PC-9 (cell line): ENCODE measurements around the gene CD38. TPM values are rescaled to one million over a fixed set of nuclear protein-coding genes. Genes with fewer than 3 reads are reported as not detected.
"Not testable (repeated sequence)": the region's sequence is repeated elsewhere in the genome, so short reads cannot be mapped to it uniquely, and the experiment has no call there.

Experiments used
- BruUV-seq: library from RNA; stranded (reverse); fragments of 400-500 nt; replicated peaks from 2 replicates; lab custom pipeline; 2021; lab: Mats Ljungman, UMichigan
- CTCF ChIA-PET: fragments of 300-600 bp; sonication (Branson Sonifier 250); formaldehyde crosslinking; loops from one replicate; lab custom pipeline; 2022; ENCODE audit warnings: antibody characterized with exemption; lab: Charles Lee
- POLR2A ChIA-PET: fragments of 300-600 bp; sonication (Branson Sonifier 250); formaldehyde crosslinking; loops from one replicate; lab custom pipeline; 2022; ENCODE audit warnings: antibody characterized with exemption; ENCODE audit not compliant: unreplicated experiment; lab: Charles Lee
- DNase-seq, 2 experiments: peaks; one replicate each; pipeline versions ENCODE4 v3.0.0 to v3.0.0-alpha.2; 2015 to 2022; ENCODE audit warnings: mixed read lengths in 1 of 2
- H2AFZ ChIP-seq: fragments of 200-600 bp; sonication (generic); 2 replicates; pipeline ENCODE4 v1.8.1; 2017; ENCODE audit warnings: antibody characterized with exemption
- H3F3A ChIP-seq: fragments of 200-600 bp; sonication (generic); 2 replicates; pipeline ENCODE4 v1.8.1; 2017; ENCODE audit warnings: antibody characterized with exemption, mild to moderate bottlenecking, low read depth; ENCODE audit not compliant: insufficient read depth
- H3K27ac ChIP-seq: fragments of 200-600 bp; sonication (generic); 2 replicates; pipeline ENCODE4 v1.6.1; 2016; ENCODE audit warnings: mixed run types
- H3K27me3 ChIP-seq: fragments of 200-600 bp; sonication (generic); 2 replicates; pipeline ENCODE4 v1.6.1; 2016; ENCODE audit warnings: low read depth, mixed run types; ENCODE audit not compliant: insufficient read depth
- H3K36me3 ChIP-seq: fragments of 200-600 bp; sonication (generic); 2 replicates; pipeline ENCODE4 v1.6.1; 2016; ENCODE audit warnings: low read depth, mixed run types
- H3K4me1 ChIP-seq: fragments of 200-600 bp; sonication (generic); replicated peaks from 2 replicates; pipeline ENCODE4 v1.6.1; 2016; ENCODE audit warnings: mixed run types; ENCODE audit not compliant: insufficient read depth
- H3K4me2 ChIP-seq: fragments of 200-600 bp; sonication (generic); 2 replicates; pipeline ENCODE4 v1.6.1; 2017; ENCODE audit warnings: mixed run types
- H3K4me3 ChIP-seq: fragments of 200-600 bp; sonication (generic); 2 replicates; pipeline ENCODE4 v1.6.1; 2016; ENCODE audit warnings: mixed run types
- H3K79me2 ChIP-seq: fragments of 200-600 bp; sonication (generic); 2 replicates; pipeline ENCODE4 v1.6.1; 2017; ENCODE audit warnings: low read depth, mixed run types
- H3K9me2 ChIP-seq: fragments of 200-600 bp; sonication (generic); 2 replicates; pipeline ENCODE4 v1.8.1; 2017; ENCODE audit warnings: mild to moderate bottlenecking; ENCODE audit not compliant: insufficient read depth
- H3K9me3 ChIP-seq: fragments of 200-600 bp; sonication (generic); 2 replicates; pipeline ENCODE4 v1.8.1; 2016; ENCODE audit warnings: low read depth; ENCODE audit not compliant: insufficient read depth
- H4K20me1 ChIP-seq: fragments of 200-600 bp; sonication (generic); 2 replicates; pipeline ENCODE4 v1.8.1; 2017; ENCODE audit not compliant: insufficient read depth
- CTCF ChIP-seq: fragments of 200-600 bp; sonication (generic); conservative IDR thresholded peaks from 2 replicates; pipeline ENCODE4 v1.6.1; 2017; ENCODE audit warnings: mixed run types, antibody characterized with exemption, mild to moderate bottlenecking, moderate library complexity
- EZH2 ChIP-seq: fragments of 200-600 bp; sonication (generic); IDR thresholded peaks from 2 replicates; pipeline ENCODE4 v1.8.0; 2017; ENCODE audit warnings: antibody characterized with exemption, low read depth
- intact Hi-C: fragments of 100-400 bp; cut with micrococcal nuclease; formaldehyde crosslinking; loops from one replicate; pipeline ENCODE4 v1.10.0; 2022; ENCODE audit not compliant: unreplicated experiment
- total RNA-seq: library from RNA; stranded (reverse); gene quantifications from 2 replicates; pipeline ENCODE4 v1.2.3, GENCODE V29; 2021

Gene CD38
- total RNA-seq, 1 experiment from 2014 or later: 0.90 TPM

- intact Hi-C loops: loop anchor here (10.0 kb wide), 1 partner anchor 645 kb away; no protein-coding TSS in a partner anchor
- CTCF ChIA-PET: no interaction called here
These were observed 21.6 kb downstream of the CD38 start for GRCh38 chr4:15799701-15800100.

GRCh38 chr4:15802497-15802896 lies 24.4 kb downstream of the CD38 start:
- H3K9me3 ChIP-seq, H3K9me2 ChIP-seq, POLR2A ChIA-PET, H2AFZ ChIP-seq, H3K4me2 ChIP-seq, H3K27ac ChIP-seq, H3F3A ChIP-seq, DNase-seq, H3K4me3 ChIP-seq, H4K20me1 ChIP-seq, H3K79me2 ChIP-seq, H3K4me1 ChIP-seq, CTCF ChIA-PET, H3K36me3 ChIP-seq, BruUV-seq, H3K27me3 ChIP-seq: not testable (repeated sequence)
- intact Hi-C loops: loop anchor here (10.0 kb wide), 1 partner anchor 642 kb away; no protein-coding TSS in a partner anchor

More at GRCh38 chr4:15799701-15800100, 21.6 kb downstream of the CD38 start:
- H3K79me2 ChIP-seq: no peaks in the 10 kb centered on the region
- H3F3A ChIP-seq: no peaks in the 10 kb centered on the region
- H3K27me3 ChIP-seq: no peaks in the 10 kb centered on the region
- H3K4me2 ChIP-seq: no peak overlapping the region
- H3K4me1 ChIP-seq: no peaks in the 10 kb centered on the region
- TF ChIP-seq EZH2 (no peak), CTCF (no peak)
- H3K9me2 ChIP-seq: no peaks in the 10 kb centered on the region
- H4K20me1 ChIP-seq: no peaks in the 10 kb centered on the region
- no peak for DNase-seq
- H3K4me3 ChIP-seq: no peak overlapping the region
- no peaks in the 10 kb centered on the region for H3K36me3 ChIP-seq
- H3K9me3 ChIP-seq: no peaks in the 10 kb centered on the region
- POLR2A ChIA-PET: no interaction called here
- BruUV-seq: no TSS peak
- no peak overlapping the region for H3K27ac ChIP-seq
- no peak overlapping the region for H2AFZ ChIP-seq

GRCh38 chr4:15805583-15806517 lies 27.7 kb downstream of the CD38 start:
- H2AFZ ChIP-seq: no peak overlapping the region
- no peaks in the 10 kb centered on the region for H3F3A ChIP-seq
- no peaks in the 10 kb centered on the region for H3K9me2 ChIP-seq
- H3K27ac ChIP-seq: no peak overlapping the region
- DNase-seq: peak; percentile 28 to 59
- no peak overlapping the region for H3K4me2 ChIP-seq
- no peak overlapping the region for H3K4me3 ChIP-seq
- POLR2A ChIA-PET: interaction anchor here (0.6 to 0.8 kb wide), 2 partner anchors 132 to 633 kb away, joined by 4 to 5 read pairs; no protein-coding TSS in a partner anchor
- H3K36me3 ChIP-seq: no peaks in the 10 kb centered on the region
- intact Hi-C loops: loop anchor here (1.0 to 10.0 kb wide), 9 partner anchors 76 to 639 kb away; no protein-coding TSS in a partner anchor
- H3K9me3 ChIP-seq: no peaks in the 10 kb centered on the region
- no peaks in the 10 kb centered on the region for H3K27me3 ChIP-seq
- BruUV-seq: no TSS peak
- CTCF ChIA-PET: interaction anchor here (0.5 to 2.2 kb wide), 8 partner anchors 77 to 459 kb away, joined by 3 to 16 read pairs (median 5); no protein-coding TSS in a partner anchor
- no peaks in the 10 kb centered on the region for H3K4me1 ChIP-seq
- no peaks in the 10 kb centered on the region for H3K79me2 ChIP-seq
- TF ChIP-seq EZH2: no peak
- TF ChIP-seq CTCF: peak; percentile 78
- H4K20me1 ChIP-seq: no peaks in the 10 kb centered on the region
